ENCODE measurements around the gene MPPE1. TPM values are rescaled to one million over a fixed set of nuclear protein-coding genes. Genes with fewer than 3 reads are reported as not detected.
"Not testable (repeated sequence)": the region's sequence is repeated elsewhere in the genome, so short reads cannot be mapped to it uniquely, and the experiment has no call there.

Gene MPPE1
- total and polyA plus RNA-seq, 2 donors = 30.8 to 66.4 TPM

DNA sequence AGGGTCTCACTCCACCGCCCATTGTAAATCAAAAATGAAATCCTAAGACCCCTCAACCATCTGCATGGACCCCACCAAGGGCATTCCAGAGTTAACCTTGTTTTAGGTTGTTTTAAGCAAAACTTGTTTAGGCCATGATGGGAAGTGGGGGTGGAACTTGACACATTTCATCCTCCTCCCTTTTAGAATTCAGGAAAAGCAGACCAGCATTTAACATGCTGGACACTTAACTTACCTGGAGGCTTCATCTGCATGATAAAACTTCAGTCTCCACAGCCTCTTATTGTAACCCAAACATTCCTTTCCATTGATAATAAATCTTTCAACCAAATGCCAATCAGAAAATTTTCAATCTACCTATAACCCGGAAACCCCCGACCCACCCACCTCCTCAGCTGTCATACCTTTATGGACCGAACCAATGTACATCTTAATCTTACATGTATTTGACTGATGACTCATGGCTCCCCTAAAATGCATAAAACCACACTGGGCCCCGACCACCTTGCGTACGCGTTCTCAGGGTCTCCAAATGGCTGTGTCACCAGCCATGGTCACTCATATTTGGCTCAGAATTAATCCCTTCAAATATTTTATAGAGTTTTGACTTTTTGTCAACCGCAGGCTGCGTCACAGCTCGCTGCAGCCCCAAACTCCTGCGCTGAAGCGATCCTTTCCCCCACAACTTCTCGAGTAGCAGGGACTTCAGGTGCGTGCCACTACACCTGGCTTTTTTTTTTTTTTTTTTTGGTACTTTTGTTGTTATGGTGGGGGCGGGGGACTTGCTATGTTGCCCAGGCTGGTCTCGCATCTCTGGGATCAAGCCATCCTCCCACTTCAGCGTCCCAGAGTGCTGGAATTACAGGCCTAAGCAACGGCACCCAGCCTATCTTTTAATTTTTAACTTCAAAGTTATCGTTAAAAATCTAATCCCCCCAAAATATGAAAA lies 917 bp downstream of the MPPE1 start:
- no peaks in the 10 kb centered on the region for H3K27me3 ChIP-seq (ENCODE audit: control insufficient read depth in 2 of 2, insufficient read depth in 1 of 2, low read length in 1 of 2)
- DNase-seq (ENCODE audit: low read depth in 6 of 9, low spot score in 9 of 9) = no peak
- H3K27ac ChIP-seq (ENCODE audit: low read depth in 1 of 2, low read length in 1 of 2) = no peak overlapping the region
- H3K4me1 ChIP-seq (ENCODE audit: control insufficient read depth in 2 of 2, insufficient read depth in 2 of 2, low read length in 2 of 2) = peaks cover 7 to 9% of the 10 kb centered on the region in 2 donors
- H3K9me3 ChIP-seq (ENCODE audit: control insufficient read depth in 2 of 2, insufficient read depth in 1 of 2, low read length in 1 of 2) = no peaks in the 10 kb centered on the region
- WGBS = 85% methylated on average over 20 of the region's 20 CpGs
- H3K36me3 ChIP-seq (ENCODE audit: control insufficient read depth in 2 of 2, insufficient read depth in 2 of 2, low read length in 1 of 2) = peaks cover 18 to 22% of the 10 kb centered on the region in 2 donors
- H3K4me3 ChIP-seq (ENCODE audit: low read length in 2 of 2) = peak overlapping the region; percentile 93 to 96

- H3K27ac ChIP-seq (ENCODE audit: low read depth in 1 of 2, low read length in 1 of 2) = no peak overlapping the region
- H3K9me3 ChIP-seq (ENCODE audit: control insufficient read depth in 2 of 2, insufficient read depth in 1 of 2, low read length in 1 of 2) = no peaks in the 10 kb centered on the region
- no peaks in the 10 kb centered on the region for H3K27me3 ChIP-seq (ENCODE audit: control insufficient read depth in 2 of 2, insufficient read depth in 1 of 2, low read length in 1 of 2)
- peaks cover 7 to 9% of the 10 kb centered on the region in 2 donors for H3K4me1 ChIP-seq (ENCODE audit: control insufficient read depth in 2 of 2, insufficient read depth in 2 of 2, low read length in 2 of 2)
- DNase-seq (ENCODE audit: low read depth in 6 of 9, low spot score in 9 of 9) = no peak
- 100% methylated on average over 1 of the region's 1 CpG for WGBS
- H3K36me3 ChIP-seq (ENCODE audit: control insufficient read depth in 2 of 2, insufficient read depth in 2 of 2, low read length in 1 of 2) = peaks cover 24 to 28% of the 10 kb centered on the region in 2 donors
- no peak overlapping the region for H3K4me3 ChIP-seq (ENCODE audit: low read length in 2 of 2)
Measured at GRCh38 chr18:11906176-11906575, 1.9 kb downstream of the MPPE1 start.

DNA sequence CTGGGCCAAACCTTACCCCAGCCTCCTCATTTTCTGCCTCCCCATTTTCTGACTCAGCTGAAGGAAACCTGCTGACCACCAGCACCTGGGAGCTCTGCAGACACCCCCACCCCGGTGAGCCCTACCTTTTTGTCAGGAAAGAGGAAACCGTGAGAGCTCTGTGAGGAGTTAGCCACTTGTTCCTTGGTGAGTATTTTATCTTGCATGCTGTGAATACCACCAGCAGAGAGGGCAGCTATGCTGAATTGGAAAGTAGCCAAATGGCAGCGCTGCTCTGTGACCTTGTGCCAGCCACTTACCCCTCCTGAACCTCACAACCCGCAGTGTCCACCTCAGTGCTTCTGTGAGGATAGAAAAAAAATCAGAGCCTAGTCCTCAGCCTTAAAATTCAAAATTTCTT lies 2.5 kb downstream of the MPPE1 start:
- Histone ChIP-seq H3K36me3 (ENCODE audit: control insufficient read depth in 2 of 2, insufficient read depth in 2 of 2, low read length in 1 of 2) (peaks cover 24 to 28% of the 10 kb centered on the region in 2 donors), H3K27ac (ENCODE audit: low read depth in 1 of 2, low read length in 1 of 2) (no peak overlapping the region)
- 95% methylated on average over 4 of the region's 4 CpGs for WGBS

GRCh38 chr18:11902522-11903292 lies 5.4 kb downstream of the MPPE1 start:
- 94% methylated on average over 7 of the region's 7 CpGs for WGBS
- DNase-seq (ENCODE audit: low read depth in 6 of 9, low spot score in 9 of 9) = no peak
- no peak overlapping the region for H3K4me3 ChIP-seq (ENCODE audit: low read length in 2 of 2)
- peaks cover 31 to 32% of the 10 kb centered on the region in 2 donors for H3K36me3 ChIP-seq (ENCODE audit: control insufficient read depth in 2 of 2, insufficient read depth in 2 of 2, low read length in 1 of 2)
- H3K27ac ChIP-seq (ENCODE audit: low read depth in 1 of 2, low read length in 1 of 2) = no peak overlapping the region
- peaks cover 7 to 9% of the 10 kb centered on the region in 2 donors for H3K4me1 ChIP-seq (ENCODE audit: control insufficient read depth in 2 of 2, insufficient read depth in 2 of 2, low read length in 2 of 2)
- H3K9me3 ChIP-seq (ENCODE audit: control insufficient read depth in 2 of 2, insufficient read depth in 1 of 2, low read length in 1 of 2) = no peaks in the 10 kb centered on the region
- no peaks in the 10 kb centered on the region for H3K27me3 ChIP-seq (ENCODE audit: control insufficient read depth in 2 of 2, insufficient read depth in 1 of 2, low read length in 1 of 2)

More for the DNA sequence above, 2.5 kb downstream of the MPPE1 start:
- Histone ChIP-seq H3K27me3 (ENCODE audit: control insufficient read depth in 2 of 2, insufficient read depth in 1 of 2, low read length in 1 of 2) (no peaks in the 10 kb centered on the region), H3K4me1 (ENCODE audit: control insufficient read depth in 2 of 2, insufficient read depth in 2 of 2, low read length in 2 of 2) (peaks cover 7 to 9% of the 10 kb centered on the region in 2 donors), H3K9me3 (ENCODE audit: control insufficient read depth in 2 of 2, insufficient read depth in 1 of 2, low read length in 1 of 2) (no peaks in the 10 kb centered on the region), H3K4me3 (ENCODE audit: low read length in 2 of 2) (no peak overlapping the region)
- DNase-seq (ENCODE audit: low read depth in 6 of 9, low spot score in 9 of 9) = no peak

- Histone ChIP-seq H3K27ac (ENCODE audit: low read depth in 1 of 2, low read length in 1 of 2) (no peak overlapping the region), H3K36me3 (ENCODE audit: control insufficient read depth in 2 of 2, insufficient read depth in 2 of 2, low read length in 1 of 2) (peaks cover 31 to 36% of the 10 kb centered on the region in 2 donors), H3K9me3 (ENCODE audit: control insufficient read depth in 2 of 2, insufficient read depth in 1 of 2, low read length in 1 of 2) (no peaks in the 10 kb centered on the region), H3K4me3 (ENCODE audit: low read length in 2 of 2) (no peak overlapping the region), H3K27me3 (ENCODE audit: control insufficient read depth in 2 of 2, insufficient read depth in 1 of 2, low read length in 1 of 2) (no peaks in the 10 kb centered on the region), H3K4me1 (ENCODE audit: control insufficient read depth in 2 of 2, insufficient read depth in 2 of 2, low read length in 2 of 2) (peaks cover 0 to 2% of the 10 kb centered on the region in 2 donors)
- WGBS = 97% methylated on average over 5 of the region's 5 CpGs
- DNase-seq (ENCODE audit: low read depth in 6 of 9, low spot score in 9 of 9) = no peak
Measured at GRCh38 chr18:11901826-11902438, 6.2 kb downstream of the MPPE1 start.

GRCh38 chr18:11899063-11899462 lies 9.1 kb downstream of the MPPE1 start:
- H3K27ac ChIP-seq (ENCODE audit: low read depth in 1 of 2, low read length in 1 of 2) = no peak overlapping the region
- H3K4me1 ChIP-seq (ENCODE audit: control insufficient read depth in 2 of 2, insufficient read depth in 2 of 2, low read length in 2 of 2) = no peaks in the 10 kb centered on the region
- no peak for DNase-seq (ENCODE audit: low read depth in 6 of 9, low spot score in 9 of 9)
- no peaks in the 10 kb centered on the region for H3K27me3 ChIP-seq (ENCODE audit: control insufficient read depth in 2 of 2, insufficient read depth in 1 of 2, low read length in 1 of 2)
- H3K4me3 ChIP-seq (ENCODE audit: low read length in 2 of 2) = no peak overlapping the region
- over 99% methylated on average over 3 of the region's 3 CpGs for WGBS
- peaks cover 36 to 49% of the 10 kb centered on the region in 2 donors for H3K36me3 ChIP-seq (ENCODE audit: control insufficient read depth in 2 of 2, insufficient read depth in 2 of 2, low read length in 1 of 2)
- no peaks in the 10 kb centered on the region for H3K9me3 ChIP-seq (ENCODE audit: control insufficient read depth in 2 of 2, insufficient read depth in 1 of 2, low read length in 1 of 2)

GRCh38 chr18:11897781-11898180 lies 10.3 kb downstream of the MPPE1 start:
- peaks cover 37 to 46% of the 10 kb centered on the region in 2 donors for H3K36me3 ChIP-seq (ENCODE audit: control insufficient read depth in 2 of 2, insufficient read depth in 2 of 2, low read length in 1 of 2)
- no peaks in the 10 kb centered on the region for H3K27me3 ChIP-seq (ENCODE audit: control insufficient read depth in 2 of 2, insufficient read depth in 1 of 2, low read length in 1 of 2)
- H3K27ac ChIP-seq (ENCODE audit: low read depth in 1 of 2, low read length in 1 of 2) = no peak overlapping the region
- DNase-seq (ENCODE audit: low read depth in 6 of 9, low spot score in 9 of 9) = no peak
- 98% methylated on average over 1 of the region's 1 CpG for WGBS
- H3K9me3 ChIP-seq (ENCODE audit: control insufficient read depth in 2 of 2, insufficient read depth in 1 of 2, low read length in 1 of 2) = no peaks in the 10 kb centered on the region
- no peaks in the 10 kb centered on the region for H3K4me1 ChIP-seq (ENCODE audit: control insufficient read depth in 2 of 2, insufficient read depth in 2 of 2, low read length in 2 of 2)
- no peak overlapping the region for H3K4me3 ChIP-seq (ENCODE audit: low read length in 2 of 2)

GRCh38 chr18:11892438-11892837 lies 15.7 kb downstream of the MPPE1 start:
- not testable (repeated sequence) for H3K27ac ChIP-seq (ENCODE audit: low read depth in 1 of 2, low read length in 1 of 2); DNase-seq (ENCODE audit: low read depth in 6 of 9, low spot score in 9 of 9); H3K4me3 ChIP-seq (ENCODE audit: low read length in 2 of 2); H3K4me1 ChIP-seq (ENCODE audit: control insufficient read depth in 2 of 2, insufficient read depth in 2 of 2, low read length in 2 of 2); H3K27me3 ChIP-seq (ENCODE audit: control insufficient read depth in 2 of 2, insufficient read depth in 1 of 2, low read length in 1 of 2); H3K9me3 ChIP-seq (ENCODE audit: control insufficient read depth in 2 of 2, insufficient read depth in 1 of 2, low read length in 1 of 2)
- peaks cover 45 to 62% of the 10 kb centered on the region in 2 donors for H3K36me3 ChIP-seq (ENCODE audit: control insufficient read depth in 2 of 2, insufficient read depth in 2 of 2, low read length in 1 of 2)
- 93% methylated on average over 7 of the region's 7 CpGs for WGBS
